Esophagus muscularis mucosa (tissue), 3 donors: ENCODE results near the gene KCNS1.

Source experiments
- POLR2A ChIP-seq: fragments of 450-650 bp; IDR thresholded peaks from one replicate; pipeline ENCODE4 v1.6.1; 2017; ENCODE audit warnings: antibody characterized with exemption, moderate library complexity, mild to moderate bottlenecking, low read depth
- TF ChIP-seq, protein P1 (sequence below), 3 experiments: fragments of 200-600 bp in 2 of 3; fragments of 450-650 bp in 1 of 3; sonication (generic) in 2 of 3; IDR thresholded peaks; one replicate each; pipeline ENCODE4 v1.5.1; 2017 to 2019; ENCODE audit warnings: antibody characterized with exemption in 3 of 3, mild to moderate bottlenecking in 2 of 3, moderate library complexity in 1 of 3

DNA sequence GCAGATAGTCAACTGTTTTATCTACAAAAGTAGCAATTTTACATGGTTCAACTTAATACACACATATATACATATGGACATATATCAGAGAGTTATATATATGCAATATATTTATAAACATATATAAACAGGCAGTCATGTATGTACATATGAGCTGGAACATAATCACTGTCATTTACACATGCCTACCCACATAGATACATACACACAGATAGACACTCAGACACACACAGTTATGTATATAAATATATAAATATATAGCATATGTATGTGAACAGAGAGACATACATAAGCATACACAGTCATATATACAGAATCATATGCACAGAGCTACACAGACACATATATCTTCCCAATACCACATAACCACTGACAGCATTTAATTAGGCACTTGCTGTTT, 11.8 kb upstream of the KCNS1 start:
- TF ChIP-seq, protein P1, sequence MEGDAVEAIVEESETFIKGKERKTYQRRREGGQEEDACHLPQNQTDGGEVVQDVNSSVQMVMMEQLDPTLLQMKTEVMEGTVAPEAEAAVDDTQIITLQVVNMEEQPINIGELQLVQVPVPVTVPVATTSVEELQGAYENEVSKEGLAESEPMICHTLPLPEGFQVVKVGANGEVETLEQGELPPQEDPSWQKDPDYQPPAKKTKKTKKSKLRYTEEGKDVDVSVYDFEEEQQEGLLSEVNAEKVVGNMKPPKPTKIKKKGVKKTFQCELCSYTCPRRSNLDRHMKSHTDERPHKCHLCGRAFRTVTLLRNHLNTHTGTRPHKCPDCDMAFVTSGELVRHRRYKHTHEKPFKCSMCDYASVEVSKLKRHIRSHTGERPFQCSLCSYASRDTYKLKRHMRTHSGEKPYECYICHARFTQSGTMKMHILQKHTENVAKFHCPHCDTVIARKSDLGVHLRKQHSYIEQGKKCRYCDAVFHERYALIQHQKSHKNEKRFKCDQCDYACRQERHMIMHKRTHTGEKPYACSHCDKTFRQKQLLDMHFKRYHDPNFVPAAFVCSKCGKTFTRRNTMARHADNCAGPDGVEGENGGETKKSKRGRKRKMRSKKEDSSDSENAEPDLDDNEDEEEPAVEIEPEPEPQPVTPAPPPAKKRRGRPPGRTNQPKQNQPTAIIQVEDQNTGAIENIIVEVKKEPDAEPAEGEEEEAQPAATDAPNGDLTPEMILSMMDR (IDR thresholded peaks at IDR 0.05) = no peak
- TF ChIP-seq POLR2A = no peak
